ENCODE data around the gene UBA3.

The UBA3 gene

GRCh38 chr3:69113536-69113935, 33.4 kb upstream of the UBA3 start:
- TF ChIP-seq GATA3 (IDR thresholded peaks at IDR 0.05; ENCODE audit: low read depth, low read length) (no peak), GATA2 (IDR thresholded peaks at IDR 0.05; ENCODE audit: low read depth, low read length) (no peak)

- TF ChIP-seq GATA2 (IDR thresholded peaks at IDR 0.05; ENCODE audit: low read depth, low read length) (no peak), GATA3 (IDR thresholded peaks at IDR 0.05; ENCODE audit: low read depth, low read length) (no peak)
Measured at GRCh38 chr3:69110941-69111546, 30.9 kb upstream of the UBA3 start.

- TF ChIP-seq GATA3 (IDR thresholded peaks at IDR 0.05; ENCODE audit: low read depth, low read length) (no peak), GATA2 (IDR thresholded peaks at IDR 0.05; ENCODE audit: low read depth, low read length) (no peak)
Measured at GRCh38 chr3:69108811-69109210, 28.6 kb upstream of the UBA3 start.

GRCh38 chr3:69107841-69108240, 27.7 kb upstream of the UBA3 start:
- TF ChIP-seq GATA2 (IDR thresholded peaks at IDR 0.05; ENCODE audit: low read depth, low read length) (no peak), GATA3 (IDR thresholded peaks at IDR 0.05; ENCODE audit: low read depth, low read length) (no peak)

GRCh38 chr3:69105320-69105719, 25.2 kb upstream of the UBA3 start:
- TF ChIP-seq GATA3 (IDR thresholded peaks at IDR 0.05; ENCODE audit: low read depth, low read length) (no peak), GATA2 (IDR thresholded peaks at IDR 0.05; ENCODE audit: low read depth, low read length) (no peak)

- TF ChIP-seq GATA2 (IDR thresholded peaks at IDR 0.05; ENCODE audit: low read depth, low read length) (no peak), GATA3 (IDR thresholded peaks at IDR 0.05; ENCODE audit: low read depth, low read length) (no peak)
Measured at GRCh38 chr3:69104586-69104985, 24.4 kb upstream of the UBA3 start.

GRCh38 chr3:69103123-69103522, 23.0 kb upstream of the UBA3 start:
- TF ChIP-seq GATA2 (IDR thresholded peaks at IDR 0.05; ENCODE audit: low read depth, low read length) (no peak), GATA3 (IDR thresholded peaks at IDR 0.05; ENCODE audit: low read depth, low read length) (no peak)

- TF ChIP-seq GATA3 (IDR thresholded peaks at IDR 0.05; ENCODE audit: low read depth, low read length) (no peak), GATA2 (IDR thresholded peaks at IDR 0.05; ENCODE audit: low read depth, low read length) (no peak)
Measured at GRCh38 chr3:69102384-69102783, 22.2 kb upstream of the UBA3 start.

- TF ChIP-seq GATA2 (IDR thresholded peaks at IDR 0.05; ENCODE audit: low read depth, low read length), result no peak
- no peak for TF ChIP-seq GATA3 (IDR thresholded peaks at IDR 0.05; ENCODE audit: low read depth, low read length)
Measured at GRCh38 chr3:69099576-69099975, 19.4 kb upstream of the UBA3 start.

- TF ChIP-seq GATA2 (IDR thresholded peaks at IDR 0.05; ENCODE audit: low read depth, low read length) (no peak), GATA3 (IDR thresholded peaks at IDR 0.05; ENCODE audit: low read depth, low read length) (no peak)
Measured at GRCh38 chr3:69097407-69098086, 17.4 kb upstream of the UBA3 start.

- TF ChIP-seq GATA3 (IDR thresholded peaks at IDR 0.05; ENCODE audit: low read depth, low read length) (no peak), GATA2 (IDR thresholded peaks at IDR 0.05; ENCODE audit: low read depth, low read length) (no peak)
Measured at GRCh38 chr3:69096299-69096698, 16.1 kb upstream of the UBA3 start.

- TF ChIP-seq GATA3 (IDR thresholded peaks at IDR 0.05; ENCODE audit: low read depth, low read length) (no peak), GATA2 (IDR thresholded peaks at IDR 0.05; ENCODE audit: low read depth, low read length) (no peak)
Measured at GRCh38 chr3:69095636-69096035, 15.5 kb upstream of the UBA3 start.

GRCh38 chr3:69094467-69095205, 14.5 kb upstream of the UBA3 start:
- TF ChIP-seq GATA3 (IDR thresholded peaks at IDR 0.05; ENCODE audit: low read depth, low read length), result no peak
- no peak for TF ChIP-seq GATA2 (IDR thresholded peaks at IDR 0.05; ENCODE audit: low read depth, low read length)

- TF ChIP-seq GATA2 (IDR thresholded peaks at IDR 0.05; ENCODE audit: low read depth, low read length) (no peak), GATA3 (IDR thresholded peaks at IDR 0.05; ENCODE audit: low read depth, low read length) (no peak)
Measured at GRCh38 chr3:69092030-69092516, 11.9 kb upstream of the UBA3 start.

All from SH-SY5Y (cell line).